GM10248 (cell line): Measurements from ENCODE around the gene WNK3.
A peak's percentile ranks its signal among the peaks of the same experiment; 100 is the strongest.

ENCODE experiments used
- CTCF ChIA-PET: fragments of 300-600 bp; sonication (Branson Sonifier 250); formaldehyde crosslinking; extraction: SDS; loops from one replicate; lab custom pipeline; 2021; ENCODE audit warnings: antibody characterized with exemption; lab: Yijun Ruan, JAX
- POLR2A ChIA-PET: fragments of 350-650 bp; sonication (Branson Sonifier 250); formaldehyde crosslinking; extraction: SDS; loops from one replicate; lab custom pipeline; 2020; ENCODE audit warnings: antibody characterized with exemption; lab: Yijun Ruan, JAX
- DNase-seq: peaks from one replicate; pipeline ENCODE4 v3.0.0; 2012; ENCODE audit errors: extremely low spot score
- CTCF ChIP-seq: IDR thresholded peaks from 2 replicates; pipeline ENCODE4 v1.5.1; 2012; ENCODE audit warnings: mild to moderate bottlenecking, low read depth; ENCODE audit errors: extremely low read depth, missing control alignments, control extremely low read depth

Gene WNK3

GRCh38 chrX:54280466-54280865, 77.4 kb downstream of the WNK3 start:
- no peak for DNase-seq
- CTCF ChIA-PET, result interaction anchor here (1.2 kb wide), 1 partner anchor 9 kb away, joined by 3 read pairs; no protein-coding TSS in a partner anchor
- TF ChIP-seq CTCF, result no peak
- POLR2A ChIA-PET, result no interaction called here

GRCh38 chrX:54271664-54272063, 86.2 kb downstream of the WNK3 start:
- TF ChIP-seq CTCF, result no peak
- ChIA-PET POLR2A (no interaction called here), CTCF (no interaction called here)
- no peak for DNase-seq

- ChIA-PET POLR2A (no interaction called here), CTCF (interaction anchor here (0.5 kb wide), 1 partner anchor 232 kb away, joined by 3 read pairs; no protein-coding TSS in a partner anchor)
- TF ChIP-seq CTCF, result peak; percentile 25
- DNase-seq, result peak; percentile 12
Observed at GRCh38 chrX:54248309-54248708, 109.5 kb downstream of the WNK3 start.

- no peak for TF ChIP-seq CTCF
- ChIA-PET CTCF (interaction anchor here (1.2 kb wide), 1 partner anchor 10 kb away, joined by 3 read pairs; no protein-coding TSS in a partner anchor), POLR2A (no interaction called here)
- no peak for DNase-seq
Observed at GRCh38 chrX:54246866-54247265, 111.0 kb downstream of the WNK3 start.

GRCh38 chrX:54238588-54238987, 119.3 kb downstream of the WNK3 start:
- POLR2A ChIA-PET, result no interaction called here
- no peak for DNase-seq
- no peak for TF ChIP-seq CTCF
- CTCF ChIA-PET, result no interaction called here

- ChIA-PET CTCF (interaction anchor here (1.4 kb wide), 1 partner anchor 9 kb away, joined by 3 read pairs; no protein-coding TSS in a partner anchor), POLR2A (no interaction called here)
- DNase-seq, result no peak
Observed at GRCh38 chrX:54237014-54237413, 120.8 kb downstream of the WNK3 start.

More at GRCh38 chrX:54237014-54237413, 120.8 kb downstream of the WNK3 start:
- TF ChIP-seq CTCF, result no peak
